ENCODE measurements around the gene LPP. TPM values are rescaled to one million over a fixed set of nuclear protein-coding genes. Genes with fewer than 3 reads are reported as not detected.
"Not testable (repeated sequence)": the region's sequence is repeated elsewhere in the genome, so short reads cannot be mapped to it uniquely, and the experiment has no call there.

Gene LPP
- total RNA-seq, 1 experiment from 2014 or later = 54.0 TPM

DNA sequence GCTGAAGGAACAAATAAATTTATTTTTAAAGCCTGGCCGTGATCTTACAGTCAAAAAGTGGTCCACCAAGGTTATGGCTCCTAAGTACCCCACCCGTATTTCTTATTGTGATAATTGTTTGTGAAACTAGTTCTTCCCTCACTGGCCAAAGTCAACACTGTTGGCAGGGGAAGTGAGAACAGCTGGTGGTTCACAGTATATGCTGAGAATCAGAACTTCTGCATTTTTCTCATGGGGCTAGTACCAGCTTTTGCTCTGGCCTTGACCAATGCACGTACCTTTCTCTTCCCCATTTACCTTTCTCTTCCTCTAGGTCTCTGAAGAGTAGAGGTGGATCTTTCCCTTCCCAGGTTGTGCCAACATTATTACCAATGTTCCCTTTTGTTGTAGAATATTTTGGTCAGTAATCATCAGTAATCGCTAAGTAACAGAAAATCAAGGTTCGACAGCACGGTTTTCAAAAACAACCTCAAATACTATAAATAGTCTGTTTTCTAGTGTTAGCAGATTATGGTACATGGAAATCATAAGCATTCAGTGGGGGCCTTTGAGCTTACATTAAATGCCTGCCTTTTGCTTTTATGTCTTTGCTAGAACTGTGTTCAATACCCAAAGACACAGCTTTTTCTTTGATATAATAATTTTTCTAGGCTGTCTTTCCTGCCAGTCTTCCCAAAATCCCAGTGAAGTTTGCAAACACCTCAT lies 268.0 kb downstream of the LPP start:
- Histone ChIP-seq H3K79me2 (ENCODE audit: insufficient read depth, low read length) (no peaks in the 10 kb centered on the region), H3K9me2 (ENCODE audit: insufficient read depth) (no peaks in the 10 kb centered on the region), H3K27me3 (ENCODE audit: insufficient read depth, low read length) (no peaks in the 10 kb centered on the region), H3K9me3 (ENCODE audit: control insufficient read depth in 1 of 2, insufficient read depth in 1 of 2, low read depth in 1 of 2, low read length in 2 of 2) (no peaks in the 10 kb centered on the region), H3K4me3 (replicated peaks in 1 of 2; ENCODE audit: low read depth in 1 of 2, low read length in 2 of 2) (no peak overlapping the region), H2AFZ (ENCODE audit: low read depth, low read length, poor library complexity, severe bottlenecking) (no peak overlapping the region), H3K36me3 (ENCODE audit: control insufficient read depth in 1 of 2, insufficient read depth in 2 of 2, low read length in 2 of 2) (no peaks in the 10 kb centered on the region), H3K9ac (ENCODE audit: low read length) (no peak overlapping the region), H4K20me1 (ENCODE audit: insufficient read depth) (no peaks in the 10 kb centered on the region), H3K4me2 (ENCODE audit: low read length) (no peak overlapping the region), H3K4me1 (ENCODE audit: control insufficient read depth in 1 of 2, insufficient read depth in 2 of 2, low read length in 2 of 2) (peaks cover 0 to 6% of the 10 kb centered on the region in 2 experiments; a peak in 3 of 4 replicates), H3K27ac (ENCODE audit: low read depth, low read length) (no peak overlapping the region)
- no TSS peak for BruUV-seq (replicated peaks)
- ChIA-PET CTCF (no interaction called here), RAD21 (ENCODE audit: low non-redundant PET in 1 of 2, low total read pairs in 2 of 2, uncharacterized antibody in 2 of 2, unreplicated experiment in 2 of 2) (no interaction called here), POLR2A (no interaction called here)
- TF ChIP-seq SP1 (IDR thresholded peaks at IDR 0.05; ENCODE audit: low read depth) = no peak
- no peak for TF ChIP-seq ELF1 (IDR thresholded peaks at IDR 0.05; ENCODE audit: borderline replicate concordance, low read depth)
- no peak for TF ChIP-seq FOSL1 (IDR thresholded peaks at IDR 0.05; ENCODE audit: low read depth)
- TF ChIP-seq, protein P1, sequence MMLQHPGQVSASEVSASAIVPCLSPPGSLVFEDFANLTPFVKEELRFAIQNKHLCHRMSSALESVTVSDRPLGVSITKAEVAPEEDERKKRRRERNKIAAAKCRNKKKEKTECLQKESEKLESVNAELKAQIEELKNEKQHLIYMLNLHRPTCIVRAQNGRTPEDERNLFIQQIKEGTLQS (IDR thresholded peaks at IDR 0.05) = no peak
- TF ChIP-seq, protein P2, sequence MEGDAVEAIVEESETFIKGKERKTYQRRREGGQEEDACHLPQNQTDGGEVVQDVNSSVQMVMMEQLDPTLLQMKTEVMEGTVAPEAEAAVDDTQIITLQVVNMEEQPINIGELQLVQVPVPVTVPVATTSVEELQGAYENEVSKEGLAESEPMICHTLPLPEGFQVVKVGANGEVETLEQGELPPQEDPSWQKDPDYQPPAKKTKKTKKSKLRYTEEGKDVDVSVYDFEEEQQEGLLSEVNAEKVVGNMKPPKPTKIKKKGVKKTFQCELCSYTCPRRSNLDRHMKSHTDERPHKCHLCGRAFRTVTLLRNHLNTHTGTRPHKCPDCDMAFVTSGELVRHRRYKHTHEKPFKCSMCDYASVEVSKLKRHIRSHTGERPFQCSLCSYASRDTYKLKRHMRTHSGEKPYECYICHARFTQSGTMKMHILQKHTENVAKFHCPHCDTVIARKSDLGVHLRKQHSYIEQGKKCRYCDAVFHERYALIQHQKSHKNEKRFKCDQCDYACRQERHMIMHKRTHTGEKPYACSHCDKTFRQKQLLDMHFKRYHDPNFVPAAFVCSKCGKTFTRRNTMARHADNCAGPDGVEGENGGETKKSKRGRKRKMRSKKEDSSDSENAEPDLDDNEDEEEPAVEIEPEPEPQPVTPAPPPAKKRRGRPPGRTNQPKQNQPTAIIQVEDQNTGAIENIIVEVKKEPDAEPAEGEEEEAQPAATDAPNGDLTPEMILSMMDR (IDR thresholded peaks at IDR 0.05 in 2 of 3, conservative IDR thresholded peaks at IDR 0.05 in 1 of 3; ENCODE audit: borderline replicate concordance in 1 of 3, insufficient read depth in 1 of 3, low read depth in 2 of 3, low read length in 2 of 3) = no peak
- no peak for TF ChIP-seq POLR2A (IDR thresholded peaks at IDR 0.05; ENCODE audit: borderline replicate concordance, extremely low read depth, insufficient read depth, insufficient read length)
- TF ChIP-seq, protein P3, sequence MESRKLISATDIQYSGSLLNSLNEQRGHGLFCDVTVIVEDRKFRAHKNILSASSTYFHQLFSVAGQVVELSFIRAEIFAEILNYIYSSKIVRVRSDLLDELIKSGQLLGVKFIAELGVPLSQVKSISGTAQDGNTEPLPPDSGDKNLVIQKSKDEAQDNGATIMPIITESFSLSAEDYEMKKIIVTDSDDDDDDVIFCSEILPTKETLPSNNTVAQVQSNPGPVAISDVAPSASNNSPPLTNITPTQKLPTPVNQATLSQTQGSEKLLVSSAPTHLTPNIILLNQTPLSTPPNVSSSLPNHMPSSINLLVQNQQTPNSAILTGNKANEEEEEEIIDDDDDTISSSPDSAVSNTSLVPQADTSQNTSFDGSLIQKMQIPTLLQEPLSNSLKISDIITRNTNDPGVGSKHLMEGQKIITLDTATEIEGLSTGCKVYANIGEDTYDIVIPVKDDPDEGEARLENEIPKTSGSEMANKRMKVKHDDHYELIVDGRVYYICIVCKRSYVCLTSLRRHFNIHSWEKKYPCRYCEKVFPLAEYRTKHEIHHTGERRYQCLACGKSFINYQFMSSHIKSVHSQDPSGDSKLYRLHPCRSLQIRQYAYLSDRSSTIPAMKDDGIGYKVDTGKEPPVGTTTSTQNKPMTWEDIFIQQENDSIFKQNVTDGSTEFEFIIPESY (IDR thresholded peaks at IDR 0.05; ENCODE audit: extremely low read depth, insufficient replicate concordance, low read length) = no peak
- no peak for TF ChIP-seq ZNF274 (IDR thresholded peaks at IDR 0.05; ENCODE audit: low read depth, low read length)
- no peak for TF ChIP-seq POLR2AphosphoS5 (IDR thresholded peaks at IDR 0.05; ENCODE audit: low read depth, low read length)
- TF ChIP-seq YY1 (IDR thresholded peaks at IDR 0.05; ENCODE audit: extremely low read depth, insufficient replicate concordance, low read depth, low read length) = no peak
- TF ChIP-seq EGR1 (IDR thresholded peaks at IDR 0.05; ENCODE audit: low read depth) = no peak
- no peak for TF ChIP-seq CBX3 (IDR thresholded peaks at IDR 0.05; ENCODE audit: low read depth)
- TF ChIP-seq TCF7L2 (IDR thresholded peaks at IDR 0.05; ENCODE audit: borderline replicate concordance, extremely low read depth, insufficient read depth, insufficient read length) = no peak
- TF ChIP-seq SIN3A (IDR thresholded peaks at IDR 0.05; ENCODE audit: low read depth) = no peak
- no peak for TF ChIP-seq EZH2 (IDR thresholded peaks at IDR 0.05)
- TF ChIP-seq JUND (IDR thresholded peaks at IDR 0.05) = no peak
- TF ChIP-seq EZH2phosphoT487 (IDR thresholded peaks at IDR 0.05; ENCODE audit: borderline replicate concordance) = no peak
- TF ChIP-seq RAD21 (IDR thresholded peaks at IDR 0.05; ENCODE audit: low read depth) = no peak
- TF ChIP-seq, protein P4, sequence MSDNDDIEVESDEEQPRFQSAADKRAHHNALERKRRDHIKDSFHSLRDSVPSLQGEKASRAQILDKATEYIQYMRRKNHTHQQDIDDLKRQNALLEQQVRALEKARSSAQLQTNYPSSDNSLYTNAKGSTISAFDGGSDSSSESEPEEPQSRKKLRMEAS (IDR thresholded peaks at IDR 0.05) = no peak
- DNase-seq (ENCODE audit: low read depth, low spot score) = no peak
- intact Hi-C loops (cut with micrococcal nuclease) = no loop called here
- ATAC-seq = no peak

DNA sequence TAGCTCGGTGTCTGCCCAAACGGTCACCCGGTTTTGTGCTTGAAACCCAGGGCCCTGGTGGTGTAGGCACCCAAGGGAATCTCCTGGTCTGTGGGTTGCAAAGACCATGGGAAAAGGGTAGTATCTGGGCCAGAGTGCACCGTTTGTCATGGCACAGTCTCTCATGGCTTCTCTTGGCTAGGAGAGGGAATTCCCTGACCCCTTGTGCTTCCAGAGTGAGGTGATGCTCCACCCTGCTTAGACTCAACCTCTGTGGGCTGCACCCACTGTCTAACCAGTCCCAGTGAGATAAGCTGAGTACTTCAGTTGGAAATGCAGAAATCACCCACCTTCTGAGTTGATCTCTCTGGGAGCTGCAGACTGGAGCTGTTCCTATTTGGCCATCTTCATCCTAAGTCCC lies 274.0 kb downstream of the LPP start:
- intact Hi-C loops (cut with micrococcal nuclease); POLR2A ChIA-PET: not testable (repeated sequence)

More for the DNA sequence above, 274.0 kb downstream of the LPP start:
- H3K27ac ChIP-seq (ENCODE audit: low read depth, low read length); H4K20me1 ChIP-seq (ENCODE audit: insufficient read depth); H3K4me3 ChIP-seq (replicated peaks in 1 of 2; ENCODE audit: low read depth in 1 of 2, low read length in 2 of 2); H3K36me3 ChIP-seq (ENCODE audit: control insufficient read depth in 1 of 2, insufficient read depth in 2 of 2, low read length in 2 of 2); H3K9me3 ChIP-seq (ENCODE audit: control insufficient read depth in 1 of 2, insufficient read depth in 1 of 2, low read depth in 1 of 2, low read length in 2 of 2); CTCF ChIA-PET; H3K4me1 ChIP-seq (ENCODE audit: control insufficient read depth in 1 of 2, insufficient read depth in 2 of 2, low read length in 2 of 2); H3K27me3 ChIP-seq (ENCODE audit: insufficient read depth, low read length); H3K79me2 ChIP-seq (ENCODE audit: insufficient read depth, low read length); RAD21 ChIA-PET (ENCODE audit: low non-redundant PET in 1 of 2, low total read pairs in 2 of 2, uncharacterized antibody in 2 of 2, unreplicated experiment in 2 of 2); DNase-seq (ENCODE audit: low read depth, low spot score); H2AFZ ChIP-seq (ENCODE audit: low read depth, low read length, poor library complexity, severe bottlenecking); H3K4me2 ChIP-seq (ENCODE audit: low read length); H3K9ac ChIP-seq (ENCODE audit: low read length); BruUV-seq (replicated peaks); ATAC-seq; H3K9me2 ChIP-seq (ENCODE audit: insufficient read depth): not testable (repeated sequence)
